GM10266 (cell line): ENCODE measurements around the gene CNGA1.
"Not testable (repeated sequence)": the region's sequence is repeated elsewhere in the genome, so short reads cannot be mapped to it uniquely, and the experiment has no call there.

ENCODE experiments used
- DNase-seq: peaks from one replicate; pipeline ENCODE4 v3.0.0; 2012; ENCODE audit errors: extremely low spot score
- CTCF ChIP-seq: IDR thresholded peaks from 2 replicates; pipeline ENCODE4 v1.5.1; 2012; ENCODE audit warnings: mild to moderate bottlenecking, low read depth; ENCODE audit not compliant: control insufficient read depth, insufficient read depth; ENCODE audit errors: missing control alignments

The CNGA1 gene

GRCh38 chr4:48021100-48021499 lies 4.6 kb upstream of the CNGA1 start:
- TF ChIP-seq CTCF = no peak
- DNase-seq = no peak

GRCh38 chr4:48018112-48018511 lies 1.6 kb upstream of the CNGA1 start:
- no peak for DNase-seq
- no peak for TF ChIP-seq CTCF

- DNase-seq = peak; percentile 46
- TF ChIP-seq CTCF = no peak
Observed at GRCh38 chr4:48017108-48017571, 659 bp upstream of the CNGA1 start.

GRCh38 chr4:48015678-48016077 lies 803 bp downstream of the CNGA1 start:
- TF ChIP-seq CTCF = no peak
- no peak for DNase-seq

GRCh38 chr4:48015216-48015615 lies 1.3 kb downstream of the CNGA1 start:
- no peak for DNase-seq
- TF ChIP-seq CTCF = no peak

GRCh38 chr4:48012824-48013223 lies 3.7 kb downstream of the CNGA1 start:
- TF ChIP-seq CTCF = no peak
- DNase-seq = no peak

- DNase-seq = no peak
- no peak for TF ChIP-seq CTCF
Observed at GRCh38 chr4:48011722-48012121, 4.8 kb downstream of the CNGA1 start.

GRCh38 chr4:48010906-48011305 lies 5.6 kb downstream of the CNGA1 start:
- not testable (repeated sequence) for DNase-seq
